G401 (cell line): ENCODE results near the gene SND1. TPM values are rescaled to one million over a fixed set of nuclear protein-coding genes. Genes with fewer than 3 reads are reported as not detected.
A peak's percentile ranks its signal among the peaks of the same experiment; 100 is the strongest.
"Not testable (repeated sequence)": the region's sequence is repeated elsewhere in the genome, so short reads cannot be mapped to it uniquely, and the experiment has no call there.

Experiments
- DNase-seq: peaks from one replicate; pipeline ENCODE4 v3.0.0-alpha.2; 2015; ENCODE audit warnings: low spot score
- in situ Hi-C: cut with HindIII; loops from 2 replicates; pipeline ENCODE4 v1.10.0; 2016; ENCODE audit warnings: low sequenced_read_pairs, mixed read lengths
- total RNA-seq: library from RNA; depleted of rRNA; stranded (reverse); fragments of >200 nt; shearing (Covaris generic); gene quantifications from 2 replicates; pipeline ENCODE4 v1.2.3, GENCODE V29; 2014

SND1 gene
- total RNA-seq, 1 experiment from 2014 or later: 98.0 TPM

DNA sequence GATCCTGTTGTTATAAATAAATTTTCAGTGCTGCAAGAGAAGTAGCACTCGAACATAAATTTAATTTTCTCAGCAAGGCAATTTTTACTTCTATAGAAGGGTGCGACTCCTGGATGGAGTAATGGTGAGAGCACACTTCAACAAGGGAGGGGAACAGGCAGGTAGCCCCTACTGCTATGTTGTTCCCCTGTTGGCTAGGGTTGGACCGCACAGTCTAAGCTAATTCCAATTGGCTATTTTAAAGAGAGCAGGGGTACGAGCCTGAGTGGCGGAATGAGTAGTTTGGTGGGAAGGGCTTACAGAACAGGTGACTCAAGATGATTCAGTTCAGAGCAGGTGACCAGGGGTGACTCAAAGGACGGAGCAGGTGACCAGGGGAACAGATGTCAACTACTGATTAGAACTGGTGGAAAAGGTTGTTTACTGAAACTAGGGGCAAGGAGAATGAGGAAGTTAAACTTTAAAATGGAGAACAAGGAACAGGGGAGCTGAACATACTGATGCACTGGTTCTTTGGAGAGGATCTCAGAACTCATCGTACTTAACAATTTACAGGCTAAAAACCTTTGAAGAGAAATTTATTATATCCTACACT, 185.9 kb downstream of the SND1 start:
- in situ Hi-C loops, DNase-seq: not testable (repeated sequence)

DNA sequence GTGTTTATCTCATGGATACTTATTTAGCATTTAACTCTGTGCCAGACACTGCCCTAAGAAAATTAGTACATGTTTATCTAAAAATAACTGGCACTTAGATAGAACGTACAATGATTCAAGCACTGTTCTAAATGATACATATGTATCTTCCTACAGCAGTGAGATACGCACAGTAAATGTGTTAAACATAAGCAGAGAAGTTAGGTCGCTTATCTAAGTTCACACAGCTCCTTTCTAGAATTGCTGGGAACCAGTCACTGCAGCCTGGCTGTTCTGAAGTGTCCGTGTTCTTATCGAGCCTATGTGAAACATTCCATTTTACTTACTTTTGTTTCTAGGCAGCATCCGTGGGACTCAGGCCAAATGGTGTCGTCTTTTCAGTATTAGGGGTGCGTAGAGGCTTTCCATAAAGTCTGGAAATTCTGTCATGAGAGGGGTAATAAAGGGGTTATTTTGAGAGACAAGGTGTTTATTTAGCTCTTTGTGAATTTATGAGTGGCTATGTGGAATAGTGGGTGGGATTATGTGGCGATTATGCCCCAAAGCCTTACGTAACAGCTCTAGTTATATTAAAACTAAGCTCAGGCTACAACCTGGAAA, 186.9 kb downstream of the SND1 start:
- in situ Hi-C loops: no loop called here
- no peak for DNase-seq

DNA sequence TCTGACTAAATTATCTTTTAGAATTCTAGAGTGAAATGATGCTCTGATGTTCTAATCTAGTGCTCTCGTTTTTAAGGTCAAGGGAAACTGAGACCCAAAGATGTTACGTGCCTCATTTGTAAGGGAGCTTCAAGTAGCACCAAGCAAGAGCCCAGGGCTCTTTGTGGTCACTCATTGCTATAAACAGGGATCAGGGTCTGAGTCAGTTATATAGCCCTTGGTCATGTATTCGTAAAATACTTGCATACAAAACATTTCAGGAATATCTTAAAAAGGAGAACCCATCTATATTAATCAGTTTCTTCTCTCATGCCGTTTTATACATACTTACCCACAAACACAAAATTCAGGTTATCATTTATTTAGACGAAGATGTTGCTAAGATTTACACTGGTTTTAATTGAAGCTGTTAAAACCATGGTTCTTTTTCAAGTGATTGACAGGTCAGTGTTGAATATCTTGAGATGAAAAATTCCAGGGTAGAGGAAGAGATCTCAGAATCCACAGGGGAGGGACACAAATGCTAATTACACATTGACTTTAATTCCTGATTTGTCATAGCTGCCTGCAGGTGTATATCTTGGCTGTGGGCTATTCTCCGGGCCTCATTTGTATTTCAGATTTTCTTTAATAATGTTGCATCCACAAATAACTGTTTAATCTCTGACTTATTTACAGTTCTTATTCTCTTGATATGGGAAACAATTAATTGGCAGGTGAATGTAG, 188.4 kb downstream of the SND1 start:
- in situ Hi-C loops: no loop called here

DNA sequence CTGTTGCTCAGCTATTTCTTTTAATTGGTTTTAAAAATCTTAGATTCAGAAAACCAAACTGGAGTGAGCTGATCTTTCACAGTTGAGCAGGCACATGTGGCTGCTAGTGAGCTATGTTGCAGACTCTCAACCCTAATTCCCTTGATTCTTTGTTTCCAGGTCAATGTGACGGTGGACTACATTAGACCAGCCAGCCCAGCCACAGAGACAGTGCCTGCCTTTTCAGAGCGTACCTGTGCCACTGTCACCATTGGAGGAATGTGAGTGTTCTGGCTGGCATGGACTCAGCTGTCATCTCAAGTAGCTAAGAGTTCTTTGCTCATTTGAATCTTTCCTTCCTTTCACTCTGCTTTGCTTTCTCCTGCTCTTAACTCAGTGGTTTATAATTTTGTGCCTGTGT, 192.2 kb downstream of the SND1 start:
- in situ Hi-C loops: no loop called here
- peak; percentile 77 for DNase-seq

More for the DNA sequence above, 188.4 kb downstream of the SND1 start:
- no peak for DNase-seq

DNA sequence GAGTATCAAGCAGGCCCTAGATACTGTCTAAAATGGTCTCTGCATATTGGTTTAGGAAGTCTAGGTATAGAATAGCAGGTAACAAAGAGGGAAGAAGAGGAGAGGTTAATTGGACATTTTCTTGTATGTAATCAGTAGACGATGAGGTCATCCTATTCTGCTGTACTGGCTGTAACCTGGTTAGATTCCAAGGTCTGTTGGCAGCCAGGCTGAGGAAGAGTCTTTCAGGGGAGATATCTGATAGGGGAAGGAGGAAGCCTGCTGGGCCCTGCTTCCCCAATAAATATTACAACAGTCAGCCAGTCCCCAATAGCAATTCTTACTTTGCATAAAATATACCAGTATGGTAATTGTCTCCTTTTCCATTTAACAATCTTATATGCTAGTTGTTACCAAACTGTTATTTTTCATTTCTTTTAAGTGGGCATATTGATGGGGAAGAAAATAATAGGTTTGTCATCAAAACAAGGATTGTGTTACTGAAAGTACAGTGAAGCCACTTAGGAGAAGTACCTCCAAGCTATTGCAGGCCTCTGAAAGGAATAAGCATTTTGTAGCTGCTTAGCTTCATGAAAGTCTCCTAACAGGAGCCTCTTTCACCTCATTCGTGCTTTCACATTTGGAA, 192.8 kb downstream of the SND1 start:
- in situ Hi-C loops: no loop called here
- DNase-seq: peak; percentile 95

DNA sequence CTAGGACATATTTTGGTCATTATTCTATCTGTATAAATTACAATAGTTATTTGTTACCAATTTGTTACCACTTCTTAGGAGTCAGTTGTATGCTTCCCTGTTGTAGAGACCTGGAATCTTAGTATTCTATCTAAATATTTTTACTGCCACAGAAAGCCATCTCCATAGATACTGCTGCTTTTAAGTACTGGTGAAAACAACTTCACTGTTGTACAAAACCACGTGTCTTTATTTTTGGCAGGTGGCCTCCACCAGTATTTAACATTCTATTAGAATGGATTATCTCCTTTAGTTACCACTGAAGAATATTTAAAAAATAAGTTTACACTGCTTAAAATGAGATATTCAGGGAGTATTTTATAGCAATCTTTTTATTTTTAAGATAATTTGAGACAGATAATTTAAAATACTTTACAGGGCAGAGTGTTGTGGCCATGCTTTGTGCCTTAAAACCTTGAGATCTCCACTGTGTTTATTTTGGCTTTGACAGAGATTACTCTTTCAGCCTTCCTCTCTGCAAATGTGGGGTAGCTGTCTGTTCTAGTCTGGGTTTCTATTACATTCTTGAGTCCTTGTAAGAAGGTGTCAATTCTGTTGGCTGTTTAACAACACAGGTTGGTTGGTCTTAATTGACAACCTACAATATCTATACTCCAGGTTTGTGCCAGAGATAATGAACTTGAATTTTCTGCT, 193.7 kb downstream of the SND1 start:
- DNase-seq: peak; percentile 58
- in situ Hi-C loops: no loop called here

DNA sequence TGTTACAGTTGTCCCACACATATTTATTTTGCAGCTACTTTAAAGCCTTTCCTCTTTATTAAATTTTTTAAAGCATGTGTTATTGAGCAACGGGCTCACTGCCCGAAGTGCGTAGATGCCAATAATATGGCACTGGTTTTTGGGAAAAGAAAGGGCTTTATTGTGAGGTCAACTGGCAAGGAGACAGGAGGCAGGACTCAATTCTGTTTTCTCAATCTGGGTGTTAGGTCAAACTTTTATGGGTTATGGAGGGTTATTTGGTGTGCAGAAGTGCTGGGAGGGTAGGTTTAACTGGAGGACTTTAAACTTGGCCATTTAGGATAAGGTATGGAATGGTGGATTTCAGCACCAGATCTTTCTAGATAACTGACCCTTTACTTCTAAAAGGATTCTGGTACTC, 195.6 kb downstream of the SND1 start:
- DNase-seq: no peak
- in situ Hi-C loops: no loop called here

DNA sequence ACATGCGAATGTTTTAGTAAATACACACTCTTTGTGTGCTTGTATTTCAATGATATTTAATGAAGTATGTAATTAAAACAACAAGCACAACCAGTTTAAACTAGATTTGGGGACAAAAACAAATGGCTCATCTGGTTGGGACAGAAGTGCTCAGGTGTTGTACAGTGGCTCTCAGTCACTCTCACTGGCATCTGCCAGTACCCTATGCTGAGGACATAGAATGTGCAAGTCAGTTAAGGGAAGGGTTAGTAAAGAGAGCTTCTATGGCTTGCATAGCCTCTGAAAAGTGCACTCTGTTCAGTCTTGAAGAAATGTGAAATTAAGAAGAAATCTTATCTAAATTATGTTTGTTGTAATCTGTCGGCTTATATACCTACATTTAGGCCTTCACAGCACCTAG, 196.2 kb downstream of the SND1 start:
- in situ Hi-C loops: no loop called here
- no peak for DNase-seq

DNA sequence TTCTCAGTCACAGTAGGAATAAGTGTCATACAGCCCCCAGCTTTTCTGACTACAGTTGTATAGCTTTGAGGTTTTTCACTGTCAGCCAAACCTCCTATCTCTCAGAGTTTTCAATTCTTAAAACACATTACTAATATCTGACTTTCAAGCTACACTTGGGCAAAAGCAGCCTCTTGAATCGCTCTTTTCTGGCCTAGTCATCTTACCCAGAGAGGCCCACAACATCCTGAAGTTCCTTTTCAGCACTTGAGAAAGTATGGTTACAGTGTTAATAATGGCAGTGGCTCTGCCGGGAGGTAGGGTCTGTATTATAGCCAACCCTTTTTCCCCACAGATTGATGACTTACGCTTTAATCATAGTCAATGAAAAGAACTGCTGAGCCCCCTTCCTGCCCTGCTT, 198.2 kb downstream of the SND1 start:
- in situ Hi-C loops: no loop called here
- no peak for DNase-seq

DNA sequence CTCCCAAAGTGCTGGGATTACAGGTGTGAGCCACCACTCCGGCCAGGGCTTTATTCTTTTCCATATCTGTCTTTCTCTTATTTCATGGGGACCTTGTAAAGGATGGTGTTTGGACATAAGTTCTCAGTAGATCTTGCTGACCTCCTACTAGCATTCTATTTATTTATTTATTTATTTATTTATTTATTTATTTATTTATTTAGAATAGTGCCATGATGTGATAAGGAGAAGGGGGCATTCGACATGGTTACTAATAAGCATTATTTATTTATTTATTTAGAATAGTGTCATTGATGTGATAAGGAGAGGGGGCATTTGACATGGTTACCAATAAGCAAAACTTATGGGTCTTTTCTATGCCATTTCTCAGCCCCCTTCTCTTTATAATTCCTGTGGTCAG, 202.4 kb downstream of the SND1 start:
- in situ Hi-C loops: no loop called here
- DNase-seq: no peak

DNA sequence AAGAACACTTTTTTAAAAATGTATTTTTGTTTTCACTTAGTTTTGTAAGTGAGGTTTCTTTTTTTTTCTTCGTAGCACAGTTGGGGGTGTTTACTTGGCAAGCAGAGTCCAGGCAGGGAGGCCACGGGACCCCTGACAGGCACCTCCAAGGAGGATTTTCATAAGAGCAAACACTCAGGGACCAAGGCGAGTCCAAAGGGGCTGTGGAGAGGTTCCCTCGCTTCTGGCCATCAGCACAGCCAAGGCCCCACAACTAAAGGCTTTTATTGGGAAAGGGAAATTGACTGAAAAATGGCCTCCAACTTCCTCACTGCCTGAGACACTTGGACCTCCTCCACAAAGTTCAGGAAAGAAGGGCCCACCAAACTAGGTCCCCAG, 205.5 kb downstream of the SND1 start:
- in situ Hi-C loops: no loop called here
- DNase-seq: no peak

DNA sequence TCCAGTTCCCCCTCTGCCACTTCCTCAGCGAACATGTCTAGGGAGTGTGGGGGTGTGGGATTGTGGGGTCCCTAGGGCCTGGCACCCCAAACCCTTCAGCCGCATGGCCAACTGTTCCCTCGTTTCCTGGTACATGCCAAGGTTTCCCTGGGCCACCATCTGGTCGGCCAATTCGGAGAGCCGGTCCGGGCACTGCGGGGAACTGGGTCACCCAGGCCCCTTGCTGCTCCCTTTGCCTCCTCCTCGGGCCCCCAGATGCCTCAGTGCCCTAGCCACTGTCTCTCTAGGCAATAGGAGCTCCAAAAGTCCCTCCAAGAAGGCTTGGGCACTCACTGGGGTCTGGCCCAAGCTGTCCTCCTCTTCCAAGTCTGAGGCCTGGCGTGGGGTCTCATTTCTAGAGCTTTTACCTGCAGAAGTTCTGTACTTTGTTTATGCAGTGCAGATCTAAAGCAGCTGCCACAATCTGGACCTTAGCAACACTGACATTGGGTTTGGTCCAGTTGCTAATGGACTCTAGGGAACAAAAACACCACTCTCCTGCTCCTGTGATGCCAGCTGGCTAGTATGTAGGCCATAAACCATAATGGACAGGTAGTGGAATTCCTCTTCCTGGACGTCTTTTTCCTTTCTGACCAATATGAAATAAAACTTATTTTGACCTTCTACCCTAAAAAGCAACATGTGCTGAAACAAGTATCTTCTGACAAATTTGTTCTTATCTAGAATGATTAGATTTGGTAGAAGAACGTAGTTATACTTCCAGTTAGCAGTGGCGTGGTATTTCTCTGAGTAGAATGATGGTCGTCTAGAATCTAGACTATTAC, 206.3 kb downstream of the SND1 start:
- peak; percentile 36 for DNase-seq
- in situ Hi-C loops: no loop called here

DNA sequence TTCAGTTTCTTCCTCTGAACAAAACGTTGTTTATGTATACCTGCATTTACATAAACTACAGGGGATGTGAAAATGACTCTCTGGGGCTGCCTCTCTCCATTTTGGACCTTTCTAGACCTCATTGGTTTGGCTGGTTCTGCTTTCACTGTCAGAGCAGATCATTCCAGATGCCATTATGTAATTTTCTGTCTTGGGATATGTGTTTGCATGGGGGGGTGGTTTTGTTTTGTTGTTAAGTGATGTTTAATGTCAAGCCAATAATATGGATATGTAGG, 206.9 kb downstream of the SND1 start:
- DNase-seq: no peak
- in situ Hi-C loops: no loop called here

DNA sequence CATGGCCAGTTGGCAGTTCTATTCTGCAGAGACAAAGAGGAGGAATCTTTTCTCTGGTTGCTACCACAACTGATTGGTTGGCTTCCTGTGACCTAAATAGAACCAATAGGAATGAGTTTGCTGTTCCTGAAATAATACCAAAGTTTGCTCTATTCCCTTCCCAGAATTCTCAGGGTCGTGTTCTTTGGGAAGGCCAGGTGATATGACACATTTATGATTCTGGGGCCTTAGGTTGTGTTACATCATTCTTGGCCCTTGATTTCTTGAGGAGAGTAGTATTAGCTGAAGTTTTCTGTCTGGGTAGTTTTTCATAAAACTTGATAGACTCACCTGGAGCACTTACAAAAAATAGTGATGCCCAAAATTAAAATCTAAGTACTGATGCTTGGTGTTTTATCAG, 207.3 kb downstream of the SND1 start:
- no peak for DNase-seq
- in situ Hi-C loops: no loop called here

DNA sequence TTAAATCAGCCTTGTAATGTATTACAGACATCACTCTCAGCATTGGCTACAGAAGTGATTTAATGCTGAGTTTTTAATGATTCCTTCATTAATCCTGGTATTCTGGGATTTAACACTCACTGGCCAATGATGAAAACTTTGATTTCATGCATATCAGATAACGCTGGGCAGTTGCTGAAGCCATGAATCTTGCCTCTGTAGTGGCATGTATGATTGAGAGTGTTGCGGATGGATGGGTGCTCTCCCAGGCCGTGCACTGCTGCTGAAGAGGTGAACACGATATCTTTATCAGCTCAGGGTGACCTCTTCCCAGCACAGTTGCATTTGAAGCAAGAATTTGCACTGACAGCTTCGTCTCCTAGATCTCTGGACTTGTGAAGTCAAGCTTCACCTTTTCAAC, 210.5 kb downstream of the SND1 start:
- in situ Hi-C loops: no loop called here
- no peak for DNase-seq

DNA sequence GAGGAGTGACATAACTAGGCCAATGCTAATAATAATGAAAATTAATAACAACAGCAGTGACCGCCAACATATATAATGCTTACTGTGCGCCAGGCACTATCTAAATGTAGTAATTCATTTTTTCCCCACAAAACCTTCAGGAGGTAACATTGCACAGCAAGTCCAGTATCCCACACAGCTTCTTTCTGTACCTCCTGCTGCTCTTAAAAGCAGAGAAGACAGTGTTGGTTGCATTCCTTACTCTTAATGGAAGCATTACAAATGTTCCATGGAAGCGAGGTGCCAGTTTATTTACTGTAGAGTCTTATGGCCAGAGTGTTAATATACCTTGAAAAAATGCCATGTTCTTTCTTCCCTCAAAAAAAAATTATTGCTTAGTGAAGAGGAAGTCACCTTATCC, 211.1 kb downstream of the SND1 start:
- DNase-seq: no peak
- in situ Hi-C loops: no loop called here

DNA sequence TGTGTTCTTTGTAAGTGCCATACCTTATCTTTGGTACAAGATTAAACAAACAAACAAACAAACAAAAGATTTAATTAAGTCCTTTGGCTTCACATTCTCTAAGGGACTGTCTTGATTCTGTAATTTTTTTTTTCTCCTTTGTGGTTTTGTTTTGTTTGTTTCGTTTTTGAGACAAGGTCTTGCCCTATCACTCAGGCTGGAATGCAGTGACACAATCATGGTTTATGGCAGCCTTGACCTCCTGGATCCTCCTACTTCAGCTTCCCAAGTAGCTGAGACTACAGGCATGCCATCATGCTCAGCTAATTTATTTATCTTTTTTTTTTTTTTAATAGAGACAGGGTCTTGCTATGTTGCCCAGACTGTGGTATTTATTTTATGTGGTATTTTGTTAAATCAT, 213.5 kb downstream of the SND1 start:
- in situ Hi-C loops: no loop called here
- no peak for DNase-seq

DNA sequence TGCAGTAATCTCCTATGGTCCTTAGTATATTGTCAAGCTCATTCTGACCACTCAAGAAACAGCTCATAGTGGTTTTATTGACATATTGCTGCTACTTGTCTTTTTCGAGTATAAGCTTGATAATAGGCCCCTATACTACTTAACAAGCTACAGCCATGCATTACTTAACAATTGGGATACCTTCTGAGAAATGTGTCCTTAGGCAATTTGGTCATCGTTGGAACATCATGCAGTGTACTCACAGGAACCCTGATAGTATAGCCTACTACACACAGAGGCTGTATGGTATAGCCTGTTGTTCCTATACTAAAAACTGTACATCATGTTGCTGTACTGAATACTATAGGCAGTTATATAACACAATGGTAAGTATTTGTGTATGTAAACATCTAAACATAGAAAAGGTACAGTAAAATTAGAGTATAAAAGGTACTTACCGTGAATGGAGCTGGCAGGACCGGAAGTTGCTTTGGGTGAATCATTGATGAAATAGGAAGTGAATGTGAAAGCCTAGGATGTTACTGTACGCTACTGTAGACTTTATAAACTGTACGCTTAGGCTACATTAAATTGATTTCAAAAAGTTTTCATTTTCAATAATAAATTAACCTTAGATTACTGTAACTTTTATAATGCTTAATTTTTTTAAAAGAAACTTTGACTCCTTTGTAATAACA, 218.4 kb downstream of the SND1 start:
- DNase-seq: no peak
- in situ Hi-C loops: no loop called here

DNA sequence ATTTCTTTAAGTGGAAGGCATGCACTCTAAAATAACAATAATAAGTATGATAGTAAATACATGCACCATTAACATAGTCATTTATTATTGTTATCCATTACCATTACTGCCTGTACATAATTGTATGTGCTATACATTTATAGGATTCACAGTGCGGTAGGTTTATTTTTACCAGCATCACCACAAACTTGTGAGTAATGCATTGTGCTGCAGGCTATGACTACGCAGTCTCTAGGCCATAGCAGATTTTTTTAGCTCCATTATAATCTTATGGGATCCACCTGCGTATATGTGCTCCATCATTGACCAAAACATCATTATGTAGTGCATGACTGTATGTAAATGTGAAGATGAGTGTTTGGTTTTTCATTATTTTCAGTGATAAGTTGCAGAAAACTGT, 219.2 kb downstream of the SND1 start:
- no peak for DNase-seq
- in situ Hi-C loops: no loop called here
